ENCODE measurements around the gene RFX7.

GRCh38 chr15:56215769-56216168, 27.9 kb downstream of the RFX7 start:
- no peak for TF ChIP-seq CTCF (IDR thresholded peaks at IDR 0.05; ENCODE audit: low read depth, low read length, poor library complexity, severe bottlenecking)
- TF ChIP-seq EZH2phosphoT487 (IDR thresholded peaks at IDR 0.05; ENCODE audit: borderline replicate concordance, low read length): no peak

All from DOHH2 (cell line).